B cell (primary cell): ENCODE measurements around the gene TMEM131.

ENCODE experiments used
- CTCF ChIP-seq: fragments of 200-600 bp; IDR thresholded peaks from one replicate; pipeline ENCODE4 v1.8.0; 2022; ENCODE audit warnings: antibody characterized with exemption, mild to moderate bottlenecking
- EZH2 ChIP-seq: IDR thresholded peaks from 2 replicates; pipeline ENCODE4 v1.6.1; 2012; ENCODE audit warnings: borderline replicate concordance, low read depth, mild to moderate bottlenecking, moderate library complexity, low read length; ENCODE audit not compliant: insufficient read depth, poor library complexity, severe bottlenecking

GRCh38 chr2:97716695-97717612 lies 278.8 kb downstream of the TMEM131 start:
- TF ChIP-seq CTCF (no peak), EZH2 (no peak)
